Hepatic stellate cell (primary cell): ENCODE measurements around the gene TCAF1.
A peak's percentile ranks its signal among the peaks of the same experiment; 100 is the strongest.

ENCODE experiments used
- DNase-seq: peaks from one replicate; pipeline ENCODE4 v3.0.0; 2011; ENCODE audit warnings: low spot score

The TCAF1 gene, protein sequence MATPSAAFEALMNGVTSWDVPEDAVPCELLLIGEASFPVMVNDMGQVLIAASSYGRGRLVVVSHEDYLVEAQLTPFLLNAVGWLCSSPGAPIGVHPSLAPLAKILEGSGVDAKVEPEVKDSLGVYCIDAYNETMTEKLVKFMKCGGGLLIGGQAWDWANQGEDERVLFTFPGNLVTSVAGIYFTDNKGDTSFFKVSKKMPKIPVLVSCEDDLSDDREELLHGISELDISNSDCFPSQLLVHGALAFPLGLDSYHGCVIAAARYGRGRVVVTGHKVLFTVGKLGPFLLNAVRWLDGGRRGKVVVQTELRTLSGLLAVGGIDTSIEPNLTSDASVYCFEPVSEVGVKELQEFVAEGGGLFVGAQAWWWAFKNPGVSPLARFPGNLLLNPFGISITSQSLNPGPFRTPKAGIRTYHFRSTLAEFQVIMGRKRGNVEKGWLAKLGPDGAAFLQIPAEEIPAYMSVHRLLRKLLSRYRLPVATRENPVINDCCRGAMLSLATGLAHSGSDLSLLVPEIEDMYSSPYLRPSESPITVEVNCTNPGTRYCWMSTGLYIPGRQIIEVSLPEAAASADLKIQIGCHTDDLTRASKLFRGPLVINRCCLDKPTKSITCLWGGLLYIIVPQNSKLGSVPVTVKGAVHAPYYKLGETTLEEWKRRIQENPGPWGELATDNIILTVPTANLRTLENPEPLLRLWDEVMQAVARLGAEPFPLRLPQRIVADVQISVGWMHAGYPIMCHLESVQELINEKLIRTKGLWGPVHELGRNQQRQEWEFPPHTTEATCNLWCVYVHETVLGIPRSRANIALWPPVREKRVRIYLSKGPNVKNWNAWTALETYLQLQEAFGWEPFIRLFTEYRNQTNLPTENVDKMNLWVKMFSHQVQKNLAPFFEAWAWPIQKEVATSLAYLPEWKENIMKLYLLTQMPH

DNA sequence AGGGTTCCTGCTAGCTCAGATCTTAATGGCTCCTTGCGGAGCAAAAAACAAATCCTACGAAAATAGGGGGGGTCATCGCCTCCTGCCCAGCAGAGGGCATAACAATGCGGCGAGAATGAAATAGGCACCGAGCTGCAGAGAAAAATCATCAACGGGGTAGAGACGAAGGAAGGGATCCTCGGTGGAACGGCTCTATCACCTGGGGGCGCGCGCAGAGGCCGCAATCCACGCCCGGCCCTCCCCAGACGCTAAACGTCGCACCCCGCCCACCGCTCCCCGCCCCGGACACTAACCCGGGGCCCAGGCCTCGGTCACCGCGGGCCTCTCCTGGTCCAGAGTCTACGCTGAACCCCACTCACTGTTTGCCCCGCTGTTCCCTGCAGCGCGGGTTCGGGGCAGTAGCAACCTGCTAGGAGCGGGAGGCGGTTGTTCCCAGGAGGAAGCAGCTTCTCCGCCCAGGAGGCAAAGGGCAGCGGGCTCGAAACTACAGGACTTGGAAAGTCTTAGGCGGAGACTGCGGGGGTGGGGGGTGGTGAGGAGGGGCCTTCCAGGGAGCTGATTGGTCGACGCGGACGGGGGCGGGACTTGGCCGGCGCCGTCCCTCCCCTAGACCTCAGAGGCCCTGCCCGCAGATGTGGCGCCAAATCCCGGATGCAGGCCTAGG is at the start of gene TCAF1:
Gene TCAF1, minus strand, starts transcription at position 509 of the 664 bp plus-strand sequence. CDS start 25,568 bp downstream, outside the sequence.
- peak; percentile 96 for DNase-seq

DNA sequence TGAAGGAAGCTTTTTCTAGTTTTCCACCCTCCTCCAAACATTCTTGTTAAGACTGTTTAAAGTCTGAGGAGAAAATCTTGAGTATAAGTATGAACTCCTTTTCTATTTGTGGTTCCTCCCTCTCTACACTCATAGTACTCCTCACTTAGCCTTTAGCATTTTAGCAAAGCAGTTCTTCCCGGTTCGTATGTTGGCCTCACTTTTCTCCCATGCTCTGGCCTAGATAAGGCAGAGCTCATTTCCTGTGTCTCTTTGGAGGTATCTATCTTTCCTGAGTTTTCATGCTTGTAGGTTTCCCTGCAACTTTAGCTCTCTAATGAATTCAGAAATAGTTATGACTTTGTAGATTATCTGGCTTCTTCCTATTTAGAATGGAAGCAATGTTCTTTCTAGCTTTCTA is 46.8 kb upstream of the TCAF1 start:
- DNase-seq: no peak

DNA sequence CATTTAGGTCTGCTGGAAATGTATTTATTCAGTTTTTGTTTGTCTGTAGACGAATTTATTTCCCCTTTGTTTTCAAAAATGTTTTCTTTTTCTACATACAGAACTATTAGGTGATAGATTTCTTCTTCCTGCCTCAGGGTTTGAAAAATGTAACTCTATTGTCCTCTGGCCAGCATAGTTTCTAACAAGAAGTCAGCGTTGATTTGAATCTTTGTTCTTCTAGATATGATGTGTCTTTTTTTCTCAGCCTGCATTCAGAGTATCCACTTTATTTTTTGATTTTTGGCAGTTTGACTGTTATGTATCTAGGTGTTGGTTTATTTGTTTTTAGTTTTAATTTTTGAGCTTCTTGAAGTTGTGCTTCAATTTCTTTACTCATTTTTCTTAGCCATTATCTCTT is 45.1 kb upstream of the TCAF1 start:
- DNase-seq: no peak

DNA sequence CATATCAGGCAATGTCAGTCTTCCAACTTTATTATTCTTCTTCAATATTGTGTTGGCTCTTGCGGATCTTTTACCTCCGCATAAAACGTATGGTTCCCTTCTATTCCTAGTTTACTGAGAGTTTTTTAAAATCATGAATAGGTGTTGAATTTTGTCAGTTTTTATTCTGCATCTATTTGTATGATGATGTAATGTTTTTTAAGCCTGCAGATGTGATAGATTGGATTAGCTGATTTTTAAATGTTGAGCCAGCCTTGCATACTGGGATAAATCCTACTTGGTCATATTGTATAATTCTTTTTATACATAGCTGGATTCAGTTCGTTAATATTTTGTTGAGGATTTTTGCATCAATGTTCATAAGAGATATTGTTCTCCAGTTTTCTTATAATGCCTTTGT is 43.4 kb upstream of the TCAF1 start:
- DNase-seq: no peak

DNA sequence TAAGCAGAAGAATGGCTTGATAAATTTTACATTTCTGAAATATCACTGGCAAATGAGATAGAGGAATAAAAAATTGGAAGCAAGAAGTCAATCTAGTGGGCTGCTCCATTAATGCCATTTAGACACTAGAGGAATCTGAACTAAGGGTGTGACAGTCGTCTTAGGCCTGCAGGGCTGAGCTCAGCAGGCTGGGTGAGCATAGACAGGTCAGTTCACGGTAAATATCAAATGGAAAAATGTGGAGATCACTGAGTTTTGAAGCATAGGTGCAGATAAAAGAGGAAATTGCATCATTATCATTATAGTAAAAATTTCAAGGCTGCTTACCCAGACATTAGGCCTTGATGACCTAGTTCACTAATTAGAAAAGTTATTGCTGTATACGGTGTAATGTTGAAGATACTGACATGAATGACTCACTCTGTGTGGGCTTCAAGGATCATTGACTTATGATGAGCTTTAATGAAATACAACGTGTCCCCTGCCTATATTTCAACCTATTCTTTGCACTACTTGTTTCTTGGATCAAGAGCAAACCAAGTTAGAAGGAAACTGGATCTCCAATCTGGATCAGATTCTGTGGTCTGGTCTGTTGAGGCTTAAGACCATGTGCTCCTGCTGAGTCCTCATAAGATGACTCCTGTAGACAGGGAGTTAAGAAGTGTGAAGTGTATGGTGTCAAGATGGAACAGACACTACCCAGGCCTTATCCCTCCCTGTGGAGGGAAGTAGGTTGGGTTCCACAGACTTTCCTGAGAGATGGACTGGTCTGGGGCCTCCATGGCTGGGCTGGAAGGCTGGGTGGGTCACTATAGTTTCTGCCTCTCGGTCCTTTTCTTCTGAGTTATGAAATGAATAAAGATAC is 36.6 kb upstream of the TCAF1 start:
- DNase-seq: no peak

DNA sequence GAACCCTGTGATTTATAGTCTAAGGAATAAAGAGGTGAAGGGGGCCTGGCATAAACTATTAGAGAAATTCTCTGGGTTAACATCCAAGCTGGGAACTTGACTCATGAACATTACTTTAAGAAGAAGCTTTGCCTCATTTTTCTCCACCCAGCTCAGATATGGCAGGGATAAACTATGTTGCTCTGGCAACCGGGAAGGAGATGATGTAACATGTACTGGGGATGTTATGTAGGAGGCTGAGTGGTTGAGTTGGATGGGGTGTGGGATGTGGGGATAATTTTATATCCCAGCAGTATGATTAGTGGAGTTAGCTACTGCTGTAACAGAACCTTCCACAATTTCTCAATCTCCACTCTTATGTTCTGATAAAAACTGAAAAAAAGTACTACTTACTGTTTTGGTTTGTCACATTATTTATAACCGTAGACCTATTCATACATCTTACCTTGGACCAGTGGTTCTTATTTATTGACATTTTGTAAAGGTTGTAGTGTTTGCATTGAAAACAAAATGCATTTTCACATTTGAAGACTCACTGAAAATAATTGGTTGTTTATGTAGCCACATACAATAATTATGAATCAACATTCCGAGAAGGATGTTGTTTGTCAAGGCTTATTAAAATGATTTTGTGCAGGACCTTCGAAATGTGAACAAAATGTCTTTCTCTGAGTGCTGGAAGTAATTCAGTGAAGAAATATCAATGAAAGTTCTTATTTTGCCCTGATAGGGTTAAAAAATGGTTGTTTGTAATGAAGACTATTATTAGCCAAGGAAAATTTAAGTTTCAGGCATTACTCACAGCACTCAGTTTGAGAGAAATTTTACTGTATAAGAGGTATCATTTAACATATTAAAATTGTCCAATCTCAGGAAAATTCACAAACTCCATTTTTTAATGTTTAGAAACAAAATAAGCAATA is 34.4 kb upstream of the TCAF1 start:
- DNase-seq: peak; percentile 50

DNA sequence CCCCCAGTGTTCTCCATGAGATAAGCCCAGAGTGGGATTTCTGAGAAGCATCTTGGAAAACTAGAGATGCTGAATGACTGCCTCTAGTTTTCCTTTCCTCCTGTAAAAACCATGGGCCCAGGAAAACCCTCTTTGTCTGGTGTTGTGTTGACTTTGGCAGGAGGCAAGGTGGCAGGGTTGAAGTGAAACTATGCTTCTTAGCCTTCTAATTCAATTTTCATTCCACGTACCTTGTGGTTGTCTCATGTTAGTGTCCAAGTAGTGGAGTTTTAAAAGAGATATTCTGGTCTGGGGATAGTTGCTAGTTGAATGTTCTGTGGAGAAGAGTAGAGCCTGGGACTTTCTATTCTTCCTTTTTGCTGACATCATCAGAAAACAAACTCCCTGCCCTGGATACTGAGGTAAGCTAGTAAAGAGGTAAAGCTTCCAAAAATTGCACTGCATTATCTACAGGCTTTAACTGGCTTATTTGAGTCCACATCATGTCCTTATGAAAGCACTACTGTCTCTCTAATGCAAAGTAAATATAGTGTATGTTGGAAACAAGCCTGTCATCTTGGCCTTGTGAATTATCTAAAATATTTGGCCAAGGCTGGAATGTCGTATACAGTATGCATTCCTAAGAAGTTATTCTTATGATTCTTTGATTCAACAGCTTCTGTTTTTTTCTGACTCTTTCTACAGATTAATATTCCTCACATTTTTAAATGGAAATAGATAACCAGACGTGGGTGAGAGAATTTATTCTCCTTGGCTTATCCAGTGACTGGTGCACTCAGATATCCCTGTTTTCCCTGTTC is 32.8 kb upstream of the TCAF1 start, which contains the start of gene OR2F2:
Gene OR2F2, plus strand, starts transcription at position 708 of the 800 bp plus-strand sequence. Its CDS starts 0 bp downstream, at position 708.
- DNase-seq: peak; percentile 29

DNA sequence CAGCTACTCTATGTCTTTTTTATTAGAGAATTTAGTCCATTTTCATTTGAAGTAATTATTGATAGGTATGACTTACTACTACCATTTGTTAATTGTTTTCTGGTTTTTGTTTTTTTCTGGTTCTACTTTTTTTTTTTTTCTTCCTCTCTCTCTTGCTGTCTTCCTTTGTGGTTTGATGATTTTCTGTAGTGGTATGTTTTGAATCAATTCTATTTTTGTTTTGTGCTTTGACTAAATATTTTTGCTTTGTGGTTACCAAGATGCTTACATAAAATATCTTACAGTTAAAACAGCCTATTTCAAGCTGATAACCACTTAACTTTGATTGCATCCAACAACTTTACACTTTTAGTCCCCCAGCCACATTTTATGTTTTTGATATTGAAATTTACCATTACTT is 29.8 kb upstream of the TCAF1 start:
- no peak for DNase-seq

DNA sequence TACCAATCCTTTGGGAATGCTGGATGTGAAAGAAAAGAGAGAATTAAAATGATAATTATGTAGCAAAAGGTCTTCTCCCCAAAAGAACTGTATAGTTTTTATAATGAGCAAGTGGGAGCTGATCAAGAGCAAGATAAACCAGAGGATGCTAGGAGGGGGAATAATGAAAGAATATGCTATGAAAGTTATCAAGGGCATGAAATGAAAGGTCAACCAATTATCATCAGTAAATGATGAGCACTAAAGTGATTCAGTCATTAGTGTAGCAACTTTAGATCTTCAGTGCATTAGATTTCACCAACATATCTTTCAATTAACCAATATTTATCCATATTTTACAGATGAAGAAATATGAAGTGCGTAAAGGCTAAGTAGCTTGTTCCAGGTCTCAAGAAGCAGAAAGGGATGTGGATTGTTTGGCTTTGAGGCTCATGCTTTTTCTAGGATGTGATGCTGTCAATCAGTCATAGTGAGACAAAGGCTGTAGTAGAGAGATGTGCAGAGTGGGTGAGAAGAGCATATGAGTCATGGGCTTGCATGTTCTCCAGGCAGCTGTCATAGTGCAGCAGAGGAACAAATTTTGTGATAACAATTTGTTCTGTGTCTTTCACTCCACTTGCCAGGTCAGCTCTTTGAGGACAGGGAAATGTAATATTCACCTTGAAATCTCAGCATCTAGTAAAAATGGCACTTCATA is 27.4 kb upstream of the TCAF1 start:
- DNase-seq: no peak

DNA sequence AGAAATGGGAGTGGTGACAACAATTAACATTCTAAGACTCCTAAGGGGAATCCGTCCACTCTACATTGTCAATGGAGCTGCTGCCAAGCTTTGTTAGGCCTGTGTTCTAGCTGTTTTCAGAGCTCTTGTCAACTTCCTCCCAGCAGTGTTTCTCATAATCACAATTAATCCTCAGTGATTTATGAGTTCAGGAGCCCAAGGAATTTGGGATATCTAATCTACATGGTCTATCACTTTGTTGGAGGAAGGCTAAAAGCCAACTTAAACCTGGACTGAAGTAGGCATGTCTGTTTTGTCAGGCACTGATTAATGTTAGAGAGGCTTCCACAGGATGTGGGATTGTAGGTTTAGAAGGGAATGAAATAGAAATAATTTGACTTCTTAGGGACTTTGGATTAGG is 22.9 kb upstream of the TCAF1 start:
- DNase-seq: no peak

DNA sequence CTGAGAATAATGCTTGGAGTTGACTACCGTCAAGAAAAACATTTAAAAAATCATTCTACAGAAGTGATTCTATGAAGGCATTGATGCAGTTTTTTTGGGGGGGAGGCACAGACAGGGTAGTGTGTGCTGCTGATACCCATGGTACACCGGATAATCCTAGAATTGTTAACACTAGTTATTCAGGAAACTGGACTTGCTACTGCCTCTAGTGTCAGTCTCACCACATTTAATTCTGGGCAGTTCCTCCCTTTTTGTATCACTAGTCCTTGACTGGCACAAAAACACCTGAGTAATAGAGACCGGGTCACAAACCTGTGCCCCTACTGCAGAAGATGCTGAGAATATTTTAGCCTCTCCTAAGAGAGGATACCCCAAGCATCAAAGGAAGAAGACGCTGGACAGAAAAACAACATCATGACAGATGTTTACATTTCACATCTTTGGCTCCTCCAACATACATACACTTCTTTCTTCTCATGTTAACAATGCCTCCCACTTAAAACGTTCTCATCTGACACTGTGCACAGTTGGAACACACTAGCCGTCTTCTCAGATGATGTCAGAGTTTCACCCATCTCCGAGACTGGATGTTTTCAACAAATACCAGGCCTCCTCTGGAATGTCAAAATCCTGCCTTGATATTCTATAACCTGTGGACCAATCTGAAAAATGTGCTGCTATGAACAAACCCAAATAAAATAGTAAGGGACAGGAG is 13.1 kb upstream of the TCAF1 start:
- DNase-seq: no peak

DNA sequence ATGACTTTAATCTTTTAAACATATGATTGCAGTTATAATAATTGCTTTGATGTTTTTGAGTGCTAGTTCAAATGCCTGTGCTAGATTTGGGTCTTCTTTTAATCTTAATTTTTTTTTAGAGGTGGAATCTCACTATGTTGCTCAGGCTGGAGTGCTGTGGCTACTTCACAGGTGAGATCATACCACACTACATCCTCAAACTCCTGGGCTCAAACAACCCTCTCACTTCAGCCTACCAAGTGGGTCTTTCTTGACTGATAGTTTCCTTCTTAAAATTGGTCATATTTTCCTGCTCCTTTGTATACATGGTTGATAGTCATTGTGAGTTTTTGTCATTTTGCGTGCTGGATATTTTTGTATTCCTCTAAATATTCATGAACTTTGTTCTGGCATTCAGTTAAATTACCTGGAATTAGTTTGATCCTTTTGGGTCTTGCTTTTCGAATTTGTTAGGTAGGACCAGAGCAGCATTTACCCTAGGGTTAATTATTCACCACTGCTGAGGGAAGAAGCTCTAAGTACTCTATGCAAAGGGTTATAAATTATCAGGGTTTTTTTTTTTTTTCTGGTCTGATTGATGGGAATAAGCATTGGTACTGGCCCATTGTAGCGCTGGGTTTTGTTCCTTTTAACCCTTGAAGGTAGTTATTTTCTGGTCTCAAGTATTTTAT is 12.1 kb upstream of the TCAF1 start:
- DNase-seq: no peak

DNA sequence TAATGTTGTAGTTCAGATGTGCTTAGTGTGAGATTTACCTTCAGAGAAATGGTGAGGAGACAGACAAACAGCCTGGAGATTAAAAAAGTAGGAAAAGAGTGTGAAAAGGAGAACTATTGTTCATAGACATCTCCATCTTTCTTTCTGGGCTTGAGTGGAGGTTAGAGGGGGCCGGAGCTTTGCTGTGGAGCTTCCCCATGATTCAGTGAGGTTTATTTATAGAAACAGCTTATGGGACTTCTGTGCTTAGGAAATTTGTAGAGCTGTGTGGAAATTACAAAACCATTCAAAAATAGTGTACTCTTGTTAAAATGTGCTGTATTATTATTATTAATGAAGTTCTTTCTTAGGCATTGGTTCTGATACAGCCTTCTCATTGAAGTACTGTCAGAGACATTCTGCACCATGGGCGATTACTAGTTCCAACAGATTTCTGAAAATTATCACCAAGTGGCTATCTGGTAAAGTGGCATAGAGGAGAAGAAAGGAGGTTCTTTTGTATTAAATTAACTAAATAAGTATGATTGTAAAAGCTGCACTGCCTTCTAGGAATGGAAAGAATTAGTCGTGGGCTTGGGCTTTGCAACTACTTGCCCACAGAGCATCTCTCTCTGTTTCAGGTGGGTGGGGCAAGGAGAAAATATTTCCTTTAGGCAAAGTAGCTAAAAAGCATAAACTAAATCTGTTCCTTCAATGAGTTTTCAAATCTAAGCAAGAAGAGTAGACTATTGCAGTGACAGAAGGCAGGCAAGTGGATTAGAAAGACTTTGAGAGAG is 8.7 kb upstream of the TCAF1 start:
- DNase-seq: no peak

DNA sequence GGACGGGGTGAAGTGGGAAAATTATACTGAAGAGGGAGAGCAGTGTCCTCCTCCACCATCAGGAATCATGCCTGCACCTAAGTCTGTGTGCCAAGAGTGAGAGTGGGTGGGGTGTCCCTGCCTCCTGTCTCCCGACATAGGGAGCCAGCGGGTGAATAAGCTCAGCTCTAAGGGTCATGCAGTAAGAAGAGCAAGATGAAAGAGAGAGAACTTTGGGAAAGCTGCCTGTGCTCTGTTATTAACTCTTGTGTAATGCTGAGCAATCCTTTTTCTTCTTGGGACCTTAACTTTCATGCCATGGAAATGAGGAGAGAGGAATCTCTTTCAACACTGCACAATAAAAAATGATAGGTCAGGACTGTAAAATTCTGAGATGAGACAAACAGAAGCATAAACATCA is 7.9 kb upstream of the TCAF1 start:
- DNase-seq: no peak

DNA sequence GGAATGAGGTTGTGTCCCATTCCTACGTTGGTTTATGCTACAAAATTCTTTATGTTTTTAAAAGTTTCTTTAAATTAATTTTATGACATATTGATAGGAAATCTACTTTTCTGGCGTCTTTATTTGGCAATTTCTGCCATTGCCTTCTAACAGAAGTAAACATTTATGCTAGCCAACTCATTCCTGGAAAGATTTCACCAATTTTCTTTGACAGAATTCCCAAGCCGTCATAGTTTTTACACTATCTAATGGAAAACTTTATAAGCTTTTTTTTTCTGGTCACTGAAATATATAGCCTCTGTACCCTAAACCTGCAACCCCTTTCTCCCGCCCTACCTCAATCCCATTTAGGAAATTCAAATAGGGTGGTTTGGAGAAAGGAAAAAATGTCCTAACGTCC is 6.1 kb upstream of the TCAF1 start:
- no peak for DNase-seq

DNA sequence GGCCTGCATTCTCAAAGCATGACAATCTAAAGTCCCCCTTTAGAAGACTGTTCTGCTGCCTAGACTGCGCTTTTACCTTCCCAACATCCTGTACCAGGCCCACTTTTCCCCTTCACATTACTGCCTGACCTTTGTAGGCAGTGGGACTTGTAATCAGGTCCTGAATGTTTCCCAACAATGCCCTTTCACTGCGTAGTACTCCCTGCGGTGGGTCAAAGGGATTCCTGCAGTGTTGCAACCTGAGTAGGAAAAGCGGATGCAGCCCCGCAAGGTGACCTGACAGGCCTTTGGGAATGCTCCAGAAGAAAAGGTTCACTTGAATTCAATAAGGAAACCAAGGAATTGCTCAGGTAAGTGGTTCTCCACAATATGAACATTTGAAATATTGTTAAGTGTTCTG is 4.9 kb upstream of the TCAF1 start:
- DNase-seq: no peak

DNA sequence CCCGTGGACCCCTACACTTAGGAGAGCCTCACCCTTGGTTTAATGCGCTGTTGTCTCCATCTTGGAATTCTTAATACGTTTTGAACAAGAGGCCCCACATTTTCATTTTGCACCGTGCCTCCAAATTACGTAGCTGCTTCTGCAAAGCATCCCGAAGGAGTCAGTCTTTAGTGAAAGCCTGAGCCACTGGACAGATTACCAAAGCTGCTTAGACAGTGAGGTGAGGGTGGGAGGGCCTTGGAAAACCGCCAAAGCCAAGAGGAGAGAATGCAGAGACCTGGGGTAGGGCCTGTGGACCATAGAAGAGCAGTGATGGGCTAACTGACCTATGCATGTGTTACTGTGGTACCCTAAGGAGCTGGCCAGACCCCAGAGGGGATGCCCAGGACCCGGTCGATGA is 4.2 kb upstream of the TCAF1 start:
- DNase-seq: no peak
